ENCODE results near the gene NR6A1. TPM values are rescaled to one million over a fixed set of nuclear protein-coding genes. Genes with fewer than 3 reads are reported as not detected.

NR6A1 gene
- total RNA-seq, 1 experiment from 2014 or later = 0.91 TPM

GRCh38 chr9:124551472-124552272, 219.4 kb downstream of the NR6A1 start:
- Mint-ChIP-seq H3K27me3 (ENCODE audit: insufficient read depth, unreplicated experiment) (no peaks in the 10 kb centered on the region), H3K4me1 (ENCODE audit: insufficient read depth, unreplicated experiment) (no peaks in the 10 kb centered on the region), H3K4me3 (ENCODE audit: unreplicated experiment) (no peak overlapping the region), H3K9me3 (ENCODE audit: unreplicated experiment) (no peaks in the 10 kb centered on the region), H3K27ac (ENCODE audit: low read depth, unreplicated experiment) (no peak overlapping the region), H3K36me3 (ENCODE audit: insufficient read depth, unreplicated experiment) (no peaks in the 10 kb centered on the region)
- intact Hi-C loops (cut with micrococcal nuclease) = loop anchor here (1.0 to 5.0 kb wide), 4 partner anchors 66 to 213 kb away; no protein-coding TSS in a partner anchor
- CTCF ChIA-PET = interaction anchor here (0.5 to 6.1 kb wide), 52 partner anchors 11 to 1612 kb away, joined by 3 to 71 read pairs (median 5); no protein-coding TSS in a partner anchor
- DNase-seq (ENCODE audit: unreplicated experiment) = peak; percentile 59
- no TSS peak for BruUV-seq (replicated peaks)
- POLR2A ChIA-PET = interaction anchor here (0.6 to 1.5 kb wide), 14 partner anchors 13 to 283 kb away, joined by 3 to 7 read pairs (median 4); no protein-coding TSS in a partner anchor
- TF ChIP-seq CTCF (IDR thresholded peaks at IDR 0.05; ENCODE audit: unreplicated experiment) = peak; percentile 78

DNA sequence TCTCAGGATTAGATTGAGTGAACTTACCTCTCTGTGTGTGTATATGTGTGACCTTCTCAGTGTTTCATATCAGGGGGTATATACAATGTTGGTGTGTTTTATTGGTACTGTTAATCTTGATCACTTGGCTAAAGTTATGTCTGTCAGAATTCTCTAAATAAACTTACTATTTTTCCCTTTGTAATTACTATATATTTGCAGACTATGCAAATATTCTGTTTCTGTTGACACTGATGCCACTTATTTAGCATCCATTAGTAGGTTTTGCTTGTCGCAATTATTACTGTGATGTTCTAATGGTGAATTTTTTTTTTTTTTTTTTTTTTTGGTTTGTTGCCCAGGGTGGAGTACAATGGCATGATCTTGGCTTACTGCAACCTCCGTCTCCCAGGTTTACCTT, 221.0 kb downstream of the NR6A1 start:
- CTCF ChIA-PET = interaction anchor here (0.6 to 6.1 kb wide), 7 partner anchors 12 to 215 kb away, joined by 3 to 71 read pairs (median 4); no protein-coding TSS in a partner anchor
- no peak overlapping the region for H3K27ac Mint-ChIP-seq (ENCODE audit: low read depth, unreplicated experiment)
- intact Hi-C loops (cut with micrococcal nuclease) = loop anchor here (5.0 kb wide), 1 partner anchor 202 kb away; no protein-coding TSS in a partner anchor
- no peak for TF ChIP-seq CTCF (IDR thresholded peaks at IDR 0.05; ENCODE audit: unreplicated experiment)
- POLR2A ChIA-PET = no interaction called here
- no peak for DNase-seq (ENCODE audit: unreplicated experiment)
- H3K9me3 Mint-ChIP-seq (ENCODE audit: unreplicated experiment) = no peaks in the 10 kb centered on the region
- no TSS peak for BruUV-seq (replicated peaks)
- no peak overlapping the region for H3K4me3 Mint-ChIP-seq (ENCODE audit: unreplicated experiment)
- H3K4me1 Mint-ChIP-seq (ENCODE audit: insufficient read depth, unreplicated experiment) = no peaks in the 10 kb centered on the region
- no peaks in the 10 kb centered on the region for H3K36me3 Mint-ChIP-seq (ENCODE audit: insufficient read depth, unreplicated experiment)
- H3K27me3 Mint-ChIP-seq (ENCODE audit: insufficient read depth, unreplicated experiment) = no peaks in the 10 kb centered on the region

- BruUV-seq (replicated peaks) = no TSS peak
- Mint-ChIP-seq H3K4me3 (ENCODE audit: unreplicated experiment) (no peak overlapping the region), H3K27me3 (ENCODE audit: insufficient read depth, unreplicated experiment) (no peaks in the 10 kb centered on the region), H3K4me1 (ENCODE audit: insufficient read depth, unreplicated experiment) (no peaks in the 10 kb centered on the region), H3K27ac (ENCODE audit: low read depth, unreplicated experiment) (no peak overlapping the region), H3K36me3 (ENCODE audit: insufficient read depth, unreplicated experiment) (no peaks in the 10 kb centered on the region), H3K9me3 (ENCODE audit: unreplicated experiment) (no peaks in the 10 kb centered on the region)
- CTCF ChIA-PET = interaction anchor here (0.7 to 5.8 kb wide), 5 partner anchors 13 to 217 kb away, joined by 3 to 71 read pairs (median 3); no protein-coding TSS in a partner anchor
- DNase-seq (ENCODE audit: unreplicated experiment) = no peak
- TF ChIP-seq CTCF (IDR thresholded peaks at IDR 0.05; ENCODE audit: unreplicated experiment) = no peak
- POLR2A ChIA-PET = no interaction called here
- intact Hi-C loops (cut with micrococcal nuclease) = no loop called here
Observed at GRCh38 chr9:124549016-124549415, 222.1 kb downstream of the NR6A1 start.

DNA sequence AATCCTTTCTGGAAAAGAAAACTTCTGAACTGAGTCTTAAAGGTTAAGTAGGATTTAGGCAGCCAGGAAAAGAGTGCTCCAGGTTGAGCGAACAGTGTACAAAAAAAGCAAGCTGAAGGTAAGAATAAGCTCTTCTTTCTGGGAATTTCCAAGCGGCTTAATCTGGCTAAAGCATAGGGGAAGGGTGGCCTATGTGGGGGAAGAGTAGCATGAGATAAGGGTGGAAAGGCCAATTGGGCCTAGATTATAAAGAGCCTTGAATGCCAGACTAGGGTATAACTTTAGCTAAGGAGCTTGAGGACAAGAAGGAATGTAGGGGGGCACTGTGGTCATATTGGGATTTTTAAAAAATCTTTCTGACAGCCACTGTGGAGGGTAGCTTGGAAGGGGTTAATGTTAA, 226.6 kb downstream of the NR6A1 start:
- POLR2A ChIA-PET = interaction anchor here (0.6 kb wide), 1 partner anchor 182 kb away, joined by 4 read pairs; no protein-coding TSS in a partner anchor
- intact Hi-C loops (cut with micrococcal nuclease) = no loop called here
- CTCF ChIA-PET = interaction anchor here (0.7 to 3.5 kb wide), 6 partner anchors 8 to 169 kb away, joined by 3 to 28 read pairs (median 4); no protein-coding TSS in a partner anchor
- H3K27ac Mint-ChIP-seq (ENCODE audit: low read depth, unreplicated experiment) = no peak overlapping the region
- TF ChIP-seq CTCF (IDR thresholded peaks at IDR 0.05; ENCODE audit: unreplicated experiment) = no peak
- no peaks in the 10 kb centered on the region for H3K4me1 Mint-ChIP-seq (ENCODE audit: insufficient read depth, unreplicated experiment)
- no peaks in the 10 kb centered on the region for H3K9me3 Mint-ChIP-seq (ENCODE audit: unreplicated experiment)
- no peaks in the 10 kb centered on the region for H3K27me3 Mint-ChIP-seq (ENCODE audit: insufficient read depth, unreplicated experiment)
- no peak overlapping the region for H3K4me3 Mint-ChIP-seq (ENCODE audit: unreplicated experiment)
- no peak for DNase-seq (ENCODE audit: unreplicated experiment)
- H3K36me3 Mint-ChIP-seq (ENCODE audit: insufficient read depth, unreplicated experiment) = no peaks in the 10 kb centered on the region
- BruUV-seq (replicated peaks) = no TSS peak
